Stimulated activated CD4-positive, alpha-beta T cell treated with anti-CD3 and anti-CD28 coated beads, Interleukin-12 subunit alpha, Interleukin-12 subunit beta, amount 100 ng/mL, for 4 hours (primary cell): ENCODE data around the gene RPL3.

Experiments used
- DNase-seq: peaks from one replicate; pipeline ENCODE4 v3.0.0-alpha.2; 2020

The RPL3 gene

DNA sequence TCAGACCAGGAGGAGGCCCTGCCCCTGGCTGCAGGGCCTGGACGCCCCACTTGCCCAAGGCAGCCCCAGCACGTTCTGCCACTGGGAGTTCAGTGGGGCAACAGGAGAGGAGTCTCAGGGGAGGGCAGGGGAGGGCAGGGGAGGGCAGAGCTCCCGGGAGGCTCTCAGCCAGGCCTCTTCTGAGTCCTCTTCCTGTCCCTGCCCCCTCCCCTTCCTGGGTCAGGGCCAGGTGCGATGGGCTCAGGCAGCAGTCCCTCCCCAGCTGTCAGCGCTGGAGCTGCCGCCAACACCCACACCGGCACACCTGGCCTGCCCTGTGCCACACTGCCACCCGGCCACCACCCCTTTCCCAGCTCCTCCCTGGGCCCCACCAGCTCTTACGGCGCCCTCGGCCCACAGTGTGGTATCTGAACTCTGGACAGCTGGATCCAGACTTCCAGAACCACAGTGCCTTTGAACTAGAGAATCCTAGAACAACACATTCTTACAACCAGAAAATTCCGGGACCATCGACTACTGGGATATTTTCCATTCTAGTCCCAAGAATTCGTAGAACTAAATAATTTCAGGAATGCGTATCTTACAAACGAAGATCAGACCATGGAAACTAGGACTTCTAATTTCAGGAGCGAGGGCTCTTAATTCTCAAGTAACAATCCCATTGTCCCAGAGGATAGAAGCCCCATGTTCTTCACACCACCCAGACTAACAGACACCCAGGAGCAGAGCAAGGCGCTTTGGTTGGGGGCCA, 21.8 kb downstream of the RPL3 start:
- no peak for DNase-seq

DNA sequence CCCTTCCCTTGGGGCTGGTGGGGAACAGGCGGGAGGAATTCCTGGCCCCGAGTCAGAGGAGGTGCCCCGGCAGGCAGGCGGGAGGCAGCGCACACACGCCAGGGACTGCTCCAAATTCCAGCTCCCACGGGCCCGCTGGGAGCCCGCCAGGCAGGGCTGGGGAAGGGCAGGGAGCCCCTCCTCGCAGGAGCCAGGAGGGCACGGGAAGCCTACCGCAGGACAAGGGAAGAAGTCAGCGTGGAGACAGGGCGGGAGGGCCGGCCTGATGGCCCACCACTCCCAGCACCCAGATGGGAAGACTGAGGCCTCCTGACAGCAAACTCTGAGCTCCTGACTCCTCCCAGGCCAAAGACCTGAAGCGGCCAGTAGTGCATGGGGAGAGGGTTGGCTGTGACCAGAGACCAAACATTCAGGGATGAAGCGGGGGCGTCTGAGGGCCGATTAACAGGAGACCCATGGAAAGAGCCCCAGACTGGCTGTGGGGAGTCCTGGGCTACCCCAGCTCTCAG, 22.4 kb downstream of the RPL3 start:
- no peak for DNase-seq

DNA sequence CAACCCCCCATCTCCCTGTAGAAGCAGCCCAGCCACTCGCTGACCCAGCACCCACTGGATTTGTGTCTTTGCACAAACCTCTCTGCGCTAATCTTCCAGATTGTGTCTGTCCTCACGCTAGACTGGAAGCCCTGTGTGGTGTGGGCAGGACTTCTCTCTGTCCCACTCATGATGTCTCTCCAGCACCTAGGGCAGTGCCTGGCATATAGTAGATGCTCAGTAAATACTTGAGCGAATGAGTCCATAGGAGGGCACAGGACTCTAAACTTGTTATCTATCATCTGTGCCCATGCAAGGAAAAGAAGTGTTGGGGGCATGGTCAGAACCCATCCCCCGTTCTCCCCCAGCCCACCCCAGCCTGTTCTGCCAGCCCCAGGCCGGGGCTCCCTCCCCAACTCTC, 22.9 kb downstream of the RPL3 start:
- no peak for DNase-seq

DNA sequence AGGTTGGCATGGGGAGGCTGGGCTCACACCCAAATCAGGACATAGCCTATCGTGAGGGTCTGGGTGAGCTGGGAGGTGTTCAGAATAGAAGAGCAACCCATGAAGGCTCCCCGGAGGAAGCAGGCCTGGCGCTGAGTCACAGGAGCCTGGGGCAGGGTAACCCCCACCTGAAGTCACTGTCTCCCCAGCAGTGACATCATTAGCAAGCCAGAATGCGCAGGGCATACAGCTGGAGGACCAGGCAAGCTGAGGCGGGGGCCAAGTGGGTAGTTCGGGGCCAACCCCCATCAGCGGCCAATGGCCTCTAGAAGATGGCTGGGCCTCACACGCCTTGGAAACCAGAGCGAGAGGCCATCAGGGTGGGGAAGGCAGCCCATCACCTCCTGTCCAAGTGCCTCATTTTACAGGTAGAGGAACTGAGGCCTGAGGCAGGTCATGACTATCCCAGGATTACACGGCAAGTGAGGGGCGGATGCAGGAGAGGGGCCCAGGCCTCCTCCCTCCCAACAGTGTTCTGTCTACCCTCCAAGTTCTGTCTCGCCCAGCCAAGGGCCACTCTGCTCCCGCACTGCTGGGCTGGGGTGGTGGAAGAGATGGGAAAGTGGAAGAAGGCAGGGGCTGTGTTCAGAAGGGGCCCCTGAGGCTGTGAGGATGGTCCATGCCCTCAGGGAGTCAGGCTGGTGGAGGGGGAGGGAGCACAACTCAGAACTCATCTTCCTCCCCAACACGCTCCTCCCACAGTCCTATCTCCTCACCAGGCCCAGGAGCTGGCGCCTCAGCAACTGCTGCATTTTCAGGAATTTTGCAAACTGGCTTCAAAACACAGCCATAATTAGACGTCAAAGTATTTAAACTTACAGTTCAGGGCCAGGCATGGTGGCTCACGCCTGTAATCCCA, 24.6 kb downstream of the RPL3 start:
- no peak for DNase-seq

DNA sequence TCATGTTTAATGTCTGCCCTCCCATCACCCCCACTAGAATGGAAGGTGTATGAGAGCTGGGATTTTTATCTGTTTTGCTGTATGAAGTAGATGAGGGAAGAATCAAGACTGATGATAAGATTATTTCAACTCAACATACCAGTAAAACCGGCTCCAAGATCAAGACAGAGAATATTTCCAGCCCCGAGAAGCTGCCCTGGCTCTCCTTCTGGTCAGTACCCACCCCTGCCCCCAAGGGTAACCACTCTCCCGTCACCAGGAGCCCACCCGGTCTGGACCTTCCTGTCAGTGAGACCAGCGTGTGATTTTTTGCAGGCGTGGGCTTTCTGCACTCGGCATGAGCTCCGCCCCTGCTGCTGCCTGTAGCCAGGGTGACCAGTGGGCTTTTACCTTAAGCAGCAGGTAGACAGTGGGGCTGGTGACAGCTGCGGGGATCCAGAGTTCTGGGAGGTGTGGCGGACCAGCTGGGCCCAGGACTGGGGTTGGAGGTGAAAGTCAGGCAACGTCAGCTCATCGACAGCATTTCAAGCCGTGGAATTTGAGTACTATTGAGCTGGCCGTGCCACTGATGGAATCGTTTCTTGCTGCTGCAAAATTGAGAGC, 25.6 kb downstream of the RPL3 start:
- no peak for DNase-seq

DNA sequence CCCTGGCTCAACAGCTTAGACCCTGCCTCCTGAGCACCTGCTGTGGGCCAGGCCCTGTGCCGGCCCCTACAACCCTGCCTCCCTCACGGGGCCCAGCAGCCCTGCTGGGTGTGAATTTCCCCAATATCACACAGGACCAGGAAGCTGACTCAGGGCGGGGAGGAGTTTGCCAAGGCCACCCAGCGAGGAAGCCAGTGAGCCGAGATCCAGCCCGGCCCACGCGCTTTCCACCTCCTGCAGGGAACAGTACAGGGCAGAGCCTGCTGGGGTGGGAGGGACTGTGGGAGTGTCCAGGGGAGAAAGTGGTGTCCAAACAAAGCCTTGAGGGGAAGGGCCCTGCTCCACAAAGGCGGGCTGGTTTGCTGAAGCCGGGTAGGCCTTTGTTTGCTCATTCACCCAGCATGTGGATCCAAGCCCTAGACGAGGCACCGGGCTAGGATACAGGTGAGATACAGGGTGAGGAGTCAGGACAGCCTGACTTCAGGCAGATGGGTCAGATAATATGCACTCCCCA, 26.8 kb downstream of the RPL3 start:
- no peak for DNase-seq

DNA sequence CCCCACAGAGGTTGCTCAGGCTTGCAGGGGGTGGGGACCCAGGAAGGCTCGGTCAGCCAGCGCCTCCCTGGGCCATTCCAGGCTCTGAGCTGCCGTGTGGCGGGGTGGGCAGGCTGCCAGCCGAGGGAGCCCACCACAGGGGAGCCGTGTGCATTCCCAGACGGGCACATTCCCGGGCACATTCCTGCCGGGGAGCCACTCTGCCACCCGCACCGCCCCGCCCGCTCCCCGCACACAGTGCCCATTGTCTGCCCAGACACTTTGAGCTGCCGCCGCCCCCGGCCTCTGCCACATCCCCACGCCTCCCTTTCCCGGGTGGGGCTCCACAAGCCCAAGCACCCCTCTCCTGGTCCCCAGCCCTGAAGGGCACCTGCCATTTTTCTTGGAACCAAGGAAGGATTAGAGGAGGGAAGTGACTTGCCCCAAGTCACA, 27.4 kb downstream of the RPL3 start:
- DNase-seq: no peak

DNA sequence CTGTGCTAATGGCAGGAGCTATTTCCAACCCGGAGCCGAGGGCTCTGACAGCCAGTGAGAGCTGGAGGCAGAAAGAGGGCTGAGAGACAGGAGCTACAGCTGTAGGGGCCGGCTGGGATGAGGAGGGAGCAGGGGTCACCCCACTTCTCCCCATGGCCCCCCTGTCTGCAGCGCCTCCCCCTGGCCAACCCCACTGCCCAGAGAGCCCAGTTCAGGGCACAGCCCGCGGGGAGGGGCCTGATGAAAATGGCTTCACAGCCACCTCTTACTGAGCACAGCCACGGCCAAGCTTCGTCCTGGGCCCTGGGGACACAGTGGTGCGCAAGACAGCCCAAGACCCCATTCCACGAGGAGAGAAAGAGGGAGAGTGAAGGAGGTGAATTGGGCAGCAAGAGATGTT, 27.9 kb downstream of the RPL3 start:
- no peak for DNase-seq

DNA sequence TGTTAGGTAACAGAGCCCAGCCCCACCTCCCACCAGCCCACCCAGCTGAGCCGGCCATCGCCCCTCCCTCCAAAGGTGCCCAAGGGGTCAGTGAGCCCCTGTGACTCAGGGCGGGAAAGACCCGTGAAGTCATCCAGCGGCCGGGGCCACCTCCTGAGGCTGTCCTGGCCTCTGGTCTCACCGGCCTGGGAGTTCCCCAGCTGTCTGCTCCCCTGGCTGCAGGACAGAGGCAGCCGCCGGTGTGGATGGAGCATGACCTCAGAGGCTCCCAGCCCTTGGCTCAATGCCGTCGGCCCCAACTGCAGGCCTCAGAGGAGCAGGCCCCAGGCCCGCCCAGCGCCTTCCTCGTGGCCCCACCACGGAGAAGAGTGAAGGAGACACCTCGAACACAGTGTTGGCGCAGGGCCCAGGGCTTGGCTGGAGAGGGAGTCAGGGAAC, 28.7 kb downstream of the RPL3 start:
- DNase-seq: no peak

DNA sequence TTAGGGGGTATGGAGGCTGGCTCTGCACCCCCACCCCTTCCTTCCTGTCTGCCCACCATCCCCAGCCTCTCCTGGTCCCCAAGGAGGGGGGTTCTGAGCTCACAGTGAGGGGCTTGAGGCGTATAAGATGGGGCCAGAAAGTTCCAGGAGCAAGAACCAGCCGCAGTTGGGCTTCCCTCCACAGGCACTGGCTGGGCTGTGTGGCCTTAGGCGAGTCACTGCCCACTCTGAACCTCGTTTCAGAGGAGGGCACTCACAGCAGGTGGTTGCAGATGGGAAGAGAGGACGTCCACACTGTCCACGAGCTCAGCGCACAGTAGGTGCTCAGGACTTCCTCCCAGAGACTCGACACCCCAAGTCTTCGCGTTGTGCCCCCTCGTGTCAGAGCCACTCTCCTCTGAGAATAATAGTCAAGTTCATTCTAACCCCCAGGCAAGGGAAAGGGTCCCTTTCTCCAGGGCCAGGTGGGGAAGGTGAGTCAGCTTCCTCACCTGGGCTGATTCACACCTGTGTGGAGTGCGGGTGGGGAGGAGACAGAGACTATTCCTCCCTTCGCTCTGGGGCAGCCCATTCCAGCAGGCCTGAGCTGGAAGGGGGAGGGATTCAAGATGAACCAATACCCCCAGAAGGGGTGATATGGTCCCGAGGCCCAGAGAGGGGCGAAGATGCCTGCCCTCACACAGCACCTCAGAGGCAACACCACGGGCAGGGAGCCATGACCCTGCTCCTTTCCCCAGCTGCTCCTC, 29.3 kb downstream of the RPL3 start:
- no peak for DNase-seq

DNA sequence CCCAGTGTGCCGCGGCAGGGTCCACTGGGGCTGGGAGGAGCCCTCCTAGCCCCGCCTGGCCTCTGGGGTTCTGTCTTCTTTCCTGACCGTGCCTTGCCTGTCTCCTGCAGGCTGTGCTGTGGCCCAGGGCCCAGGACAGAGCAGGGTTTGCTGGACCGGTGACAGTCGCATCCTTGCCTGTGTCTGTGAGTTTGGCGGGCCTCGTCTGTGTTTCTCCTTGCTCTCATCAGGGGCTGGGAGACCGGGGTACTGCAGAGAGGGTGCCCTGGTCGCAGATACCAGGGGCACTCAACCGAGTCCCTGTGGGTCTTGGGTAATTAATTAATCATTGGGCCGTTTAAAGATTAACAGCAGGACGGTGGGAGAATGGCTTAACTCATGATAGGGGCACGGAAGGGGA, 29.9 kb downstream of the RPL3 start:
- no peak for DNase-seq

DNA sequence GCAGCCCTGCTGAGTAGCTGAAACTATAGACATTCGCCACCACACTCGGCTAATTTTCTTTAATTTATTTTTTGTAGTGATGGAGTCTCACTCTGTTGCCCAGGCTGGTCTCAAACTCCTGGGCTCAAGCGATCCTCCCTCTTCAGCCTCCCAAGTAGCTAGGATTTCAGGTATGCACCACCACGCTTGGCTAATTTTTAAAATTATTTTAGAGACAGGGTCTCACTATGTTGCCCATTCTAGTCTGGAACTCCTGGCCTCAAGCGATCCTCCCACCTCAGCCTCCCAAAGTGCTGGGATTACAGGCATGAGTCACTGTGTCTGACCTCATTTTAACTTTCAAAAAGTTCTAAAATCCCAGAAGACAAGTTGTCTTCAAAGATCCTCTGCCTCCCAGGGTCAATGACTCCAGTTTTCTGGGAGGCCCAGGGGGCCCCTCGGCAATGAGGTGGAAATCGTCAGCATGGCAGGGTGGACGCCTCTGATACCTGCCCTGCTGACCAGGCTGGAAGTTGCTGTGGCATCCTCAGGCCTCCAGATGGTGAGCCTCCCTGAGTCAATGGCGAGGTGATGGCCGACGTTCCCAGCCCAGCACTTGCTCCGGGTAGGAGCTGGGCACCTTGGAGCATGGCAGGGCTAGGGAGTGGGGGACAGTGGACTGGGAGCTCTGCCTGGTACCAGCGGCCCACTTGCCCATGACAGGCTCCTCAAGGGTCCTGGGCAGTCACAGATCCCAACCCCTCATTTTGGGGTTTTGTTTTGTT, 31.1 kb downstream of the RPL3 start:
- DNase-seq: no peak

DNA sequence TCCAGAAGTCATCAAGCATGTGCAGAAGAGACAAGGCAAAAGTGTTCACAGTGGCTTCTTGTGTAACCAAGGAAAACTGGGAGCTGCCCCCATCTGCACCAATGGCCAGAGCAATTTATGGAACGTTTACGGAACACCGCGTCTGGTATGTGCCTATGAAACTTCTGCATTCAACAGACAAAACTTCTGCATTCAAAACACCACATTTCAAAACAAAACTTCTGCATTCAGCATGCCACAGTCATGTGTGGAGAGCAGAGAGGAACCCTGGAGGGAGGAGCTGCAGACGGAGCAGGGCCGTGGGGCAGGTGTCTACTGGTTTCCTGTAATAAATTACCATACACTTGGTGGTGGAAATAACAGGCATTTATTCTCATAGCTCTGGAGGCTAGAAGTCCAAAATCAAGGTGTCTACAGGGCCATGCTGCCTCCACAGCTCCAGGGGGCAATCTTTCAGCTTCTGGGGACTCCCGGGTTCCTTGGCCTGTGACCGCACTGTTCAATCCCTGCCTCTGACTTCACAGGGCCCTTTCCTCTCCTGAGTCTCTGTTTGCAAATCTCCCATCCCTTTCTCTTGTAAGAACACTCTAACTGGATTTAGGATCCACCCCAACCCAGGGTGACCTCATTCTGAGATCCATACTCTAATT, 32.2 kb downstream of the RPL3 start:
- no peak for DNase-seq

DNA sequence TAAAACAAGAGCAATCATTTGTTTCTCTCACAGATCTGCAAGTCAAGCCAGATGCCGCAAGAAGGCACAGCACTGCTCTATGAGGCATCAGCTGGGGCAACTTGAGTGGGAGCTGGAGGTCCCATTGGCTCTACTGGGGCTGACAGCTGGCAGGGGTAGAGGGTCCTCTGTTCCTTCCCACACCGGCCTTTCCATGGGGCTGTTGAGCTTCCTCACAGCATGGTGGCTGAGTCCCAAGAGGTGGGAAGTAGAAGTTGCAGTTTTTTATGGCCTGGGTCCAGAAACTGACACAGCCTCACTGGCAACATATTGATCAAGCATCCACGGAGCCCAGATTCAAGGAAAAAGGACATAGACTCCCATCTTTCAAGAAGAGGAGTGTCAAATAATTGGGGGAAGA, 34.4 kb downstream of the RPL3 start:
- no peak for DNase-seq

DNA sequence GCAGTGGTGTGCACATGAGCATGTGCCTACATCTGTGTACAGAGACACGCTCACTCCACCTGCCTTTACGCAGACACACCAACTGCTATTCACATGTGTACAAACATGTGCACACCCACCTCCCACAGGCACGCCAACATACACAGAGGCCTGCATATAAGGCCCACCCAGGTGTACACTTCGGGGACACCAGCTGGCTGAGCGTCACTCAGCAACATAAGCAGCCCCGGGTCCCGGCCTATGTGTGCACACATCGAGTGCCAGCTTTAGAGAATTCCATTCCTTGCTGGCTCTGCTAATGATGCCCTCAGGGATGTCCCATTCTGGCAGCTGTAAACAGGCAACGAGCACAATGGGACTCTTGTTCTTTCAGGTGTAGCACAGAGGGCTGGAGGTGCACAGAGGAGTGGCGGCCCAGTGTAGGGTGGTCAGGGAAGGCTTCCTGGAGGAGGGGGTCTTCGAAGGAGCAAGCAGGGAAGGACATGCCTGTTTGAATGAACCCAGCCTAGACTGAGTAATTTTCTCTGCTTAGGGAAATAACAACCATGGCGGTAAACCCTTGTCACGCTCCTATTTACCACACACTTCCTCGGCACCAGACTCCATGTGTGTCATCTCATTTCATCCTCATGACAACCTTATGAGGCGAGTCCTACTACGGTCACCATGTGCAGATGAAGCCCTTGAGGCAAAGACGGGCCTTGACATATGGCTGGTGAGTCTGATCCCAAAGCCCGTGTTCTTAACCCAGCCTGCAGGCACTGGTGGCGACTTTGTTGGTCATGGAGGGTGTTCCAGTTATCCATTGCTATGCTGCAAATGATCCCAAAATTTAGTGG, 35.1 kb downstream of the RPL3 start:
- DNase-seq: no peak

DNA sequence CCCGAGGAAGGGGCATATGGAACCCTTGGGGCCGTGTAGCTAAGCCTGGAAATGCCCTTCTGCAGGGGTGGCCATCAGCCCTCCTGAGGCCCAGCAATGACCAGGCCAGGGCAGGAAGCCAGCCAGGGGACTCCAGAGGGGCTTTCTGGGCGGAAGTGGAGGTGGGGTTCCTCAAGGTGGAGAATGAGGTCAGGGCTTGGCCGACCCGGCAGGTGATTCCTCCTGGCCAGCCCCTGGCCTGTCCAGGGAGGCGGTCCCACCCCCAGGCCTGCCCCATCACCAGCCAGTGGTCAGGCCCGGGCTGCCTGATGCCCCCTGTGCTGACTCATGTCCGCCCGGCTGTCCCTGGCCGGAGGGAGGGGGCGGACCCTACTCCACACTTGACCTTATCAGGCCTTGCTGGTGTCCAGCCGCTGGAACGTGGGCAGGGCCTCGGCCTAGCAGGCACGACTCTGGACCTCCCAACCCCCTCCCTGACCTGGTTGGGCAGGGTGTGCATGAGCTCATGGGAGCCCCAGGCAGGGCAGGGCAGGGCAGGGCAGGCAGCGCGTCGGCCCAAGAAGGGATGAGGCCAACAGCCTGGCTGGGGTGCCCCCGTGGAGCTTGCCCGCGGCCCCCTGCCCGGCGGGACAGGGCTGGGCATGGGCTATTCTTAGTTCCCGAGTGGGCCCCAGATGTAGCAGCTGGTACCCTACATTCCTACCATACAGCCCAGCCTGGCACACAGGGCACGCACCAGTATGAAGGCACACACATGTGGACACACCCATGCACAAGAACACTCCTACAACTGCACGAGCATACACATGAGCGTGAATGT, 35.9 kb downstream of the RPL3 start:
- no peak for DNase-seq

DNA sequence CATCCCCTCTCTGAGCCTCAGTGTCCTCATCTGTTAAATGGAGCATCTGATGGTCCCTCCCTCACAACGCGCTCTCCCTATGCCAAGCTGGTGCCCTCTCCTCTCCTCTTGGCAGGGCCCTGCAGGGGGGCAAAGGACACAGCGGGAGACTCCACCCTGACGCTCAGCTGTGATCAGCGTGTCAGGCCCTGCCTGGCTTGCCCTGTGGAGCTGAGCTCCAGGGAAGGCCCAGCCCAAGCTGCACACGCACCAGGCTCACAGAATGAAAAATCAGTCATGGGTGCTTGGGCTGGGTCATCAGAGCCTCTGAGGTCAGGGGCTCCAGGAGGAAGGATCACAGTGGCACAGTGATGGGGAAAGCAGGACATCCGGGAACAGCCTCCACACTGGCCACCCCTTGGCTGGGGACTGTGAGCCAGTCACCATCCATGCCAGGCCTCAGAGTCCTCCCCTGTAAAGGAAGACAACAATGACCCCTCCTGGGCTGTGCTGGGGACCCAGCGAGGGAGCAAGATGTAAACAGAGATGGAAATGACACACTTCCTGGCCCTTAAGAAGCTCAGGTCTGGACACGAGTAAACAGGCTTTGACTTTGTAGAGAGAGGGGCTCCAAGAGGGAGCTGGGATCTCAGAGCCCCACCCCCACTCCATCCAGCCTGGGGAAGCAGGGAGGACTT, 36.6 kb downstream of the RPL3 start:
- no peak for DNase-seq

DNA sequence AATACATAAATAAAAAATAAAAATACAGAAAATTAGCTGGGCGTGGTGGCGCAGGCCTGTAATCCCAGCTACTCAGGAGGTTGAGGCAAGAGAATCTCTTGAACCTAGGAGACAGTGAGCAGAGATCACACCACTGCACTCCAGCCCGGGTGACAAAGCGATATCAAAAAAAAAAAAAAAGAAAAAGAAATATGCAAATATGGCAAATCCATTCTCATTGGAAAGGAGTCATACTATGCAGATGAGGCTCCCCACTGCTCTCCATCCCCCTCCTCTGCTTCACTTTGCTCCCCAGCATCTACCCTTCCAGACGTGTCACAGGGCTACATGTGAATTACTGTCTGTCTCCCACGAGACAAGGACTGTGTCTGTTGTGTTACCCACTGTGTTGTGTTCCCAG, 38.3 kb downstream of the RPL3 start:
- no peak for DNase-seq

DNA sequence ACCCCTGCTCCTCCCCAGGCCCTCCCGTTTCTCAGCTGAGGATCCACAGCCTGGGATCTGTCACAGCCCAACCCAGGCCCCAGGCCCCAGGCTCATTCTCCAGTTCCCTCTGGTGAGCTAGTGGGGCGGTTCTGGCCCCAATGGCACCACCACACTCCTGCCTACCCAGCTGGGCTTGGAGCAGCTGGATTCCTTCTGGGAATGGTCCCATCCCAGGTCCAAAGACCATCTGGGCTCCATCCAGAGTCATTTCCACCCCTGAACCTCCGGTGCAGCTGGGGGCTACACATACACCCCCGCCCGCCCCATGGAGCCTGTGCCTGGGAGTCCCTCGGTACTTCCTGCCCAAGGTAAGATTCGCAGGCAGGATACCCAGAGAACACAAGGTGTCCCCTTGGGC, 39.2 kb downstream of the RPL3 start:
- no peak for DNase-seq
